Body of pancreas (tissue), 4 donors: ENCODE measurements around the gene KREMEN1. TPM values are rescaled to one million over a fixed set of nuclear protein-coding genes. Genes with fewer than 3 reads are reported as not detected.

Experiments
- ATAC-seq: fragments of 150-250 bp; one replicate; pipeline ENCODE4 v1.9.1; 2016
- DNase-seq, 4 donors: peaks; one replicate each; pipeline ENCODE4 v3.0.0-alpha.2; 2019
- H3K27ac ChIP-seq, 4 donors: fragments of 200-600 bp; sonication (generic); 1 replicate in 3 of 4; 2 replicates in 1 of 4; pipeline versions ENCODE4 v1.5.1 to v1.6.1; 2016 to 2019; ENCODE audit warnings: mild to moderate bottlenecking in 1 of 4, mixed read lengths in 1 of 4, moderate library complexity in 1 of 4
- H3K27me3 ChIP-seq, 2 donors: fragments of 200-600 bp; sonication (generic); one replicate each; pipeline ENCODE4 v1.6.0; 2016; ENCODE audit warnings: mild to moderate bottlenecking in 1 of 2
- H3K36me3 ChIP-seq, 2 donors: fragments of 200-600 bp; sonication (generic); replicated peaks in 1 of 2; 2 replicates each; pipeline ENCODE4 v1.5.1; 2016; ENCODE audit warnings: low read depth in 2 of 2; ENCODE audit not compliant: insufficient read depth in 1 of 2
- H3K4me1 ChIP-seq: fragments of 200-600 bp; sonication (generic); one replicate; pipeline ENCODE4 v1.6.0; 2016
- H3K4me3 ChIP-seq, 2 donors: fragments of 200-600 bp; sonication (generic); 1 replicate in 1 of 2; 2 replicates in 1 of 2; pipeline ENCODE4 v1.5.1; 2016 to 2019
- H3K9me3 ChIP-seq, 3 donors: fragments of 200-600 bp; sonication (generic); 1 replicate in 2 of 3; 2 replicates in 1 of 3; pipeline ENCODE4 v1.5.1; 2016
- CTCF ChIP-seq, 7 experiments: fragments of 450-650 bp in 4 of 7; fragments of 200-600 bp in 3 of 7; sonication (generic) in 3 of 7; IDR thresholded peaks; one replicate each; pipeline ENCODE4 v1.5.1; 2016 to 2019; ENCODE audit warnings: antibody characterized with exemption in 7 of 7
- POLR2A ChIP-seq, 3 donors: fragments of 450-650 bp; IDR thresholded peaks; one replicate each; pipeline ENCODE4 v1.6.1; 2016; ENCODE audit warnings: antibody characterized with exemption in 3 of 3, mild to moderate bottlenecking in 2 of 3
- WGBS, 2 donors: methylation state at CpG; one replicate each; pipeline ENCODE4 v1.1.5; 2017; 5-methylcytosine and 5-hydroxymethylcytosine counted together
- intact Hi-C: fragments of 100-400 bp; cut with DNase I; formaldehyde crosslinking; loops from one replicate; pipeline ENCODE4 v1.15.1; 2023
- total RNA-seq, 2 donors: library from RNA; depleted of rRNA; stranded (reverse); fragments of >200 nt; gene quantifications; one replicate each; pipeline ENCODE4 v1.1.0, GENCODE V29; 2016

Gene KREMEN1
- total RNA-seq, 2 donors from 2014 or later, result 6.6 to 7.3 TPM

DNA sequence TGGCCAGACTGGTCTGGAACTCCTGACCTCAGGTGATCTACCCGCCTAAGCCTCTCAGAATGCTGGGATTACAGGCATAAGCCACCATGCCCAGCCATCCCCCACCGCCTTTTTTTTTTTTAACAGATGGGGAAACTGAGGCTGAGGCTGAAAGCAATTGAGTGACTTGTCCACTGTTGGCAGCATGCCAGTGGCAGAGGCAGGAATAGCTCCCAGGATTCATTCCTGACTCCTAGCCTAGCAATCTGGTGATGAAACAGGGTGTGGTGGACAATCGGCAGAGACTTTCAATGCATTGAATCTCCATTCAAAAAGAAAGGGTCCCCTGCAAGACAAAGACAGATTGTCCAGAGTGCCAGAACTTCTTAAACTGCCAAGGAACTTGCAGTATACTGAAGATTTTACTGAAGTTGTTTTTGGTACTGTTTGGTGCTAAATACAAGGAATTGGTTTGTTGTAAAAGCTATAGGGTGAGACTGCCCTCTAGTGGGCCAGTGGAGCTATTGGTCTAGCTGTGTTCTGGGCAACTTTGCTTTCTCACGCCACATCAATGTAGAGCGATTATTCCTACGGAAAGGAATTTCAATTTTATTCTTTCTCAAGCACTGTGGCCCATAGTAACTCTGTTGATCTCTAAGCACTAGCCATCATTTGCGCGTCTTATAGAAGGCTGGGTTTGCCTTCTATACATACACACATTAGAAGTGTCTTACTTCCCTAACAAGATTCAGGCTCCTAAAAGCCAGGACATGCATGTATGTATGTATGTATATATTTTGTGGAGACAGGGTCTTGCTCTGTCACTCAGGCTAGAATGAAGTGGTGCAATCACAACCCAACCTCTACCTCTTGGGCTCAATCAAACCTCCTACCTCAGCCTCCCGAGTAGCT, 32.2 kb upstream of the KREMEN1 start:
- H3K27ac ChIP-seq, result no peak overlapping the region
- no peaks in the 10 kb centered on the region for H3K9me3 ChIP-seq
- H3K27me3 ChIP-seq, result no peaks in the 10 kb centered on the region
- WGBS, 2 donors, result 28 to 37% methylated on average over 9 of the region's 9 CpGs
- H3K4me3 ChIP-seq, result no peak overlapping the region
- ATAC-seq, result peak; percentile 83
- TF ChIP-seq POLR2A (IDR thresholded peaks at IDR 0.05) (no peak), CTCF (IDR thresholded peaks at IDR 0.05) (peak; percentile 92 to 97 (median 95))
- H3K36me3 ChIP-seq, result peaks cover 0 to under 1% of the 10 kb centered on the region in 2 donors
- intact Hi-C loops, result no loop called here
- H3K4me1 ChIP-seq, result peaks cover 10% of the 10 kb centered on the region
- DNase-seq, result peak; percentile 77 to 83 (median 81)

GRCh38 chr22:29041408-29041807, 31.4 kb upstream of the KREMEN1 start:
- TF ChIP-seq CTCF (IDR thresholded peaks at IDR 0.05) (no peak), POLR2A (IDR thresholded peaks at IDR 0.05) (no peak)
- H3K4me3 ChIP-seq, result no peak overlapping the region
- peak overlapping the region in 1 of 4 donors; percentile 17 for H3K27ac ChIP-seq
- no peak for ATAC-seq
- intact Hi-C loops, result no loop called here
- WGBS, 2 donors, result 16 to 34% methylated on average over 2 of the region's 2 CpGs
- peak in 2 of 4 donors; percentile 22 to 31 for DNase-seq
- H3K9me3 ChIP-seq, result no peaks in the 10 kb centered on the region
- H3K27me3 ChIP-seq, result no peaks in the 10 kb centered on the region
- H3K36me3 ChIP-seq, result peaks cover 0 to 5% of the 10 kb centered on the region in 2 donors
- H3K4me1 ChIP-seq, result peaks cover 10% of the 10 kb centered on the region

DNA sequence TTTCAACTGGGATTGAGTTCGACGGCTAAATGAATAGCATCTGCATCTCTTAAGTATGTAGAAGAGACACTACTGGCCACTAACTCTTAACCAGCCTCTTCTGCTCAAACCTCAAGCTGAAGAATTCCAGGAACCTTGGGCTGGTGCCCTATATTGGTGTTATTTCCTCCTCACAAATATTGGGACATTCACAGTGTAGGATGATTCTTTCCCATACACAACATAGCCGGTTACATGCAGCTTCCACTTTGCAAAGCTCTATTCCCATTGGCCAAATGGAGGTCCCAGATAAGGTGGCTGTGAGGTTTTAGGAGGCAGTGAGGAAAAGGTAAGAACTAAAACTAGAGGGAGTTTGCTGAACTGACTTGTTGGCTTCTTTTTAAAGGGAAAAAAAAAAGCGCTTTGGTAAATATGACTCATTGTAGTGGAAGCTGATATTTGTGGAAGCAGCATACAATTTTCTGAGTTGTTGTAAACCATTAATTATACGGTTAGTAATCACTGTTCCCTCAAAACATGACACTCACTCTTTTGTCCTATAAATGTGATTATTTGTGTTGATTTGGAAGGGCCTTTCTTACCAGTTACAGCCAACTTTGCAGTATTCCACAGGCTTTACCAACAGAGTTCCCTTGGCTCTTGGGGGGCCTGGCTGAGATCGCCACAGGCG, 28.8 kb upstream of the KREMEN1 start:
- intact Hi-C loops, result loop anchor here (2.0 kb wide), 1 partner anchor 189 kb away; no protein-coding TSS in a partner anchor
- no peak overlapping the region for H3K4me3 ChIP-seq
- no peaks in the 10 kb centered on the region for H3K27me3 ChIP-seq
- H3K4me1 ChIP-seq, result peaks cover 10% of the 10 kb centered on the region
- WGBS, 2 donors, result 76 to 86% methylated on average over 7 of the region's 7 CpGs
- ATAC-seq (no peak), DNase-seq (no peak)
- H3K9me3 ChIP-seq, result no peaks in the 10 kb centered on the region
- H3K36me3 ChIP-seq, result peaks cover 0 to 14% of the 10 kb centered on the region in 2 donors
- H3K27ac ChIP-seq, result peak overlapping the region in 3 of 4 donors; percentile 15 to 51 (median 26)
- TF ChIP-seq CTCF (IDR thresholded peaks at IDR 0.05), result no peak
- no peak for TF ChIP-seq POLR2A (IDR thresholded peaks at IDR 0.05)

- Histone ChIP-seq H3K4me3 (no peak overlapping the region), H3K4me1 (peaks cover 10% of the 10 kb centered on the region), H3K36me3 (peaks cover 0 to 20% of the 10 kb centered on the region in 2 donors), H3K9me3 (no peaks in the 10 kb centered on the region), H3K27ac (peak overlapping the region in 3 of 4 donors; percentile 15 to 51 (median 26)), H3K27me3 (no peaks in the 10 kb centered on the region)
- intact Hi-C loops, result no loop called here
- whole genome bisulfite sequencing, 2 donors, result 81 to 84% methylated on average over 13 of the region's 13 CpGs
- ATAC-seq, result peak; percentile 11
- TF ChIP-seq POLR2A (IDR thresholded peaks at IDR 0.05) (no peak), CTCF (IDR thresholded peaks at IDR 0.05) (no peak)
- DNase-seq, result peak in 1 of 4 donors; percentile 19
Observed at GRCh38 chr22:29044657-29045176, 28.1 kb upstream of the KREMEN1 start.
